Activated CD4-positive, alpha-beta T cell treated with anti-CD3 and anti-CD28 coated beads, Interleukin-2, amount 50 U/mL, for 4 hours (primary cell): ENCODE measurements around the gene PIGO.

Experiments
- DNase-seq, 2 experiments: peaks; one replicate each; pipeline ENCODE4 v3.0.0-alpha.2; 2020

Gene PIGO

DNA sequence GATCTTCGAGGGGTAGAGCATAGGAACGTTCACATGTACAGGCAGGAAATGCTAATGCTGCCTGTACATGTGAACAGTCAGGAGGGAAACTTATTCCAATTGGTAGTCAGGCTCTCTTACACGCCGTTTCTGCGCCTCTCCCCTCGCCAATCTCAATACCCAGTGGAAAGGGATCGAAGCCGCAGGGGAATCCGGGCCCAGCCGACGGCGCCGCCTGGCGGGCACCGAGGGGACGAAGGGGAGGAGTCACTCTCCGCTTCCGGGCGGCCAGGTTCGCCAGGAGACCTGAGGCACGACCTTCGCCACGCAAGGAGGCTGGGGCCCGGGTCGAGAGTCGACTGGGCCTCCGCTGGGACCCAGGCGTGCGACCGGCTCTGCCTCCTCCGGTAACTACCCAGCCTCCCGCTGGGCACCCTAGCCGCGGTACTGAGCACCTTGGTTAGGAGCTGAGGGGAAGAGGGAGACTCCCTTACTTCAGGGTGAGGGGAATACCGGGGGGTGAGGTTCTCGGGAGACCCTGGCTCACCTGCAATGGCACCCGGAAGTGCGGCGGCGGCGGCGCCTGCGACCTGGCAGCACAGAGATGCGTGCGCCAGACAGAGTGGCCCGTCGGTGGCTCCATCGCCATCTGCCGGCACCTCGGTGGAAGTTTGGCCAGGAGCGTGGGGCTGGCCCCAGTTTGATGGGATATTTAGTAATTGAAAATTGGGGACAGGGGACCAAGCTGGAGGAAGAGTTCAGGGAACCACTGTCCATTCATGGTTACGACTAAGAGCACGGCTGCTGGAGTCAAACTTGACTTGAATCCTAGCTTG, at the start of gene PIGO:
TSS of gene PIGO (minus strand) at position 557 of the 815 bp plus-strand sequence. CDS start 1,026 bp downstream, outside the sequence.
- peak; percentile 87 to 88 for DNase-seq

DNA sequence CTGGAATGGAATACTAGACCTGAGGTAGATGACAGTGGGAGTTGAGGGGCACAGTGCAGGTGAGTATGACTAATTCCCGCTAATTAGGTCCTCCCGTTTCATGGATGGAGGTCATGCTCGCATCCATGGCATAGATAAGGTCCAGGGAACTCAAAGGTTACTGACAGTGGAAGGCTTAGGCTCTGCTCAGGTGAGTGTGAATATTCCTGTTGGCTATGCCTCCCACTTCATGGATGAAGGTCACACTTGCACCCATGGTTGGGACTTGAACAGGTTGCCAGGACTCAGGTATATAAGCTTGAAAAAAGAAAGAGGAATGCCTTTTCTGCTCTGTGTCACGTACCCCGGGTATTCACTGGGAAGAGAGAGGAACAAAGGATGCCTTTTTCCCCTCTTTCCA, 45.6 kb upstream of the PIGO start:
- DNase-seq: no peak

DNA sequence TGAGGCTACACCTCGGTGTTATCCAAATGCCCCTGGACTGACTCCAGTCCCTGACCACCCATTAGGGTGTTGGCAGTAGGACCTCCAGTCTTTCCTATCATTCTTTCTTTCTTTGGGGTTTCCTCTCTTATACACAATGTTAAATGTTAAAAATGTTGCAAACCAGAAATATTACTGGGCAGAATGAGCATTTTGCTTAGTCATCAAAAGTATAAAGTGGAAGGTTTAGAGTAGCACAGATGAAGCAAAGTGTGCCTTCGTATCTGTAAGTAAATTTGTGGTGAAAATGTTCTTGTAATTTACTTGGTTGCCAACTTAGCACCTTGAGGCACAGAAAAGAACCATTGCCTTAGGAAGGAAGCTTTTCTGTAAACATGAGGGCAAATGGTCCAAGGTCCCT, 43.7 kb upstream of the PIGO start:
- no peak for DNase-seq

DNA sequence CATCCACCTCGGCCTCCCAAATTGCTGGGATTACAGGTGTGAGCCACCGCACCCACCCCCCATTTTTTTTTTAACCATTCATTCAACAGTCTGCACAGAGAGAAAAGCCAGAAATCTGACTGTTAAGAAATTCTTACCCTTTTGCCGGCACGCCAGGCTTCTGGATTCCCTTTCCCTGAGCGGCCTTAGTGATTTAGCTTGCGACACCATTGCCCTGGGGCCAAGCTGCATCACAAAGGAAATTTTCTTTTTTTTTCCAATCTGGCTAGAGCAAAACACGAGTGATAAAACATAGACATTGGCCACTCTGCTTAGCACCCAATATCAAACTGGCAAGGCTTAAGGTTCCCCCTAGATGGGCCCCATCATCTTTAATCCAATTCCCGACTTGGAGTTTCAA, 40.5 kb upstream of the PIGO start:
- no peak for DNase-seq

DNA sequence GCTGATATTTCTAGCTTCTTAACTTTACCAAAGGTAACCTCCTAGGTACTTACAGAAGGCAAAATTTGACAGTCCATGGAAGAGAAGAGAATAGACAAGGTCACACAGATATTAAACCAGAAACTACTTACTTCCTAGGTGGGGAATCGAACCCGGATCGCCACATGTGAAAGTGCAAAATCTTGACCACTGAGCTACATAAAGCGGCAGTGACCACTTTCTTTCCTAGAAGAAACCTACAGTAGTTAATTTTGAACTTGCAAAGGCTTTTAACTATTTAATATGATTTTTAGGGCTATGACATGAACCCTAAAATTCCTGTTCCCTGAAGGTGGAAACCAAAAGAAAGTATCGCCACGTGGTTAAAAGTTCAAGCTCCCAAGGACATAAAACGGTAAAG, 39.6 kb upstream of the PIGO start:
- no peak for DNase-seq

DNA sequence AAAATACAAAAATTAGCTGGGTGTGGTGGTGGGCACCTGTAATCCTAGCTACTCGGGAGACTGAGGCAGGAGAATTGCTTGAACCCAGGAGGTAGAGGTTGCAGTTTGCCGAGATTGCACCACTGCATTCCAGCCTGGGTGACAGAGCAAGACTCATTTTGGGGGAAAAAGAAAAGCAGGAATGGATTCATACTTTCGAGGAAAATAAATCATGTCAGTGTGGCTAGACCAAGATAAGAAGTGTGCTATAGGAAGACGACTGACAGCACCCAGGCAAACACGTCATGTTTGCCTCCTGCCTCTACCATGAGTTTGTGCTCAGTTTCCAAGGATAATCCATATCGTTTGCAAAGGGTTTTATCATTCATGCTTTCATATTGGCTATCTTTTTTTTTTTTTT, 38.5 kb upstream of the PIGO start:
- no peak for DNase-seq

DNA sequence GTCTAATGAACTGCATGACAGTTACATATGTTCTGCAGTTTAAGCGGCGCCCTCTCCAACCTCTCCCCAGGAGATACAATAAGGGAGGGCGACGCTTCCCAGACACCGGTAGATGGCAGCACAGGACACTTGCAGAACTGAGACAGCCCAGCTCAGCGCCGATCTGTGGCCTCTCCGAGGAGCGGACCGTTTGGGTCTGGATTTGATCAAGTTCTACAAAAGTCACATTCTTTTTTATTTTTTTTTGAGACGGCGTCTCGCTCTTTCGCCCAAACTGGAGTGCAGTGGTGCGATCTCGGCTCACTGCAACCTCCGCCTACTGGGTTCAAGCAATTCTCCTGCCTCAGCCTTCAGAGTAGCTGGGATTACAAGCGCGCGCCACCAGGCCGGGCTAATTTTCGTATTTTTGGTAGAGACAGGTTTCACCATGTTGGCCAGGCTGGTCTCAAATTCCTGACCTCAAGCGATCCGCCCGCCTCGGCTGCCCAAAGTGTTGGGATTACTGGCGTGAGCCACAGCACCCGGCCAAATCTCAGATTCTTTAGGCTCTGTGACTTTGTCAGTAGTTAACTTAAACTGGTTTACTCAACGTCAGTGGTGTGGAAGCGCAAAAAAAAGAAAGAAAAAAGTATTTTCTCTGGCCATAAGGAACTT, 20.6 kb upstream of the PIGO start:
- peak; percentile 83 for DNase-seq

DNA sequence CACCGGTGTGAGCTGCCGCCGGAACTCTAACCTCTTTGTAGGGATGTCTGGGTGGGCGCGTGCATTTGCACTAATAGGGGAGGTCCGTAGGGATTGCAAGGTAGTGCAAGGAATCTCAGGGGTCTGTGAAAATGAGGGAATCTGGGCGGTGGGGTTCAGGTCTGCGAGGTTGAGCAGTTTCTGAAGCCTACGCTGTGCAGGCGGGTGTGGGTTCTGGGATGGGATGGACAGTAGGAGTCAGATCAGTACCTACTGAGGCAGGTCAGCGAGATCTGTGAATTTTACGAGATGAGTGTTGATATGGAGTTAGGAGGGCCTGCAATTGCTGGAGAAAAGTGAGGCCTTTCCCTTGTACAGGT, 20.1 kb upstream of the PIGO start:
- DNase-seq: no peak

DNA sequence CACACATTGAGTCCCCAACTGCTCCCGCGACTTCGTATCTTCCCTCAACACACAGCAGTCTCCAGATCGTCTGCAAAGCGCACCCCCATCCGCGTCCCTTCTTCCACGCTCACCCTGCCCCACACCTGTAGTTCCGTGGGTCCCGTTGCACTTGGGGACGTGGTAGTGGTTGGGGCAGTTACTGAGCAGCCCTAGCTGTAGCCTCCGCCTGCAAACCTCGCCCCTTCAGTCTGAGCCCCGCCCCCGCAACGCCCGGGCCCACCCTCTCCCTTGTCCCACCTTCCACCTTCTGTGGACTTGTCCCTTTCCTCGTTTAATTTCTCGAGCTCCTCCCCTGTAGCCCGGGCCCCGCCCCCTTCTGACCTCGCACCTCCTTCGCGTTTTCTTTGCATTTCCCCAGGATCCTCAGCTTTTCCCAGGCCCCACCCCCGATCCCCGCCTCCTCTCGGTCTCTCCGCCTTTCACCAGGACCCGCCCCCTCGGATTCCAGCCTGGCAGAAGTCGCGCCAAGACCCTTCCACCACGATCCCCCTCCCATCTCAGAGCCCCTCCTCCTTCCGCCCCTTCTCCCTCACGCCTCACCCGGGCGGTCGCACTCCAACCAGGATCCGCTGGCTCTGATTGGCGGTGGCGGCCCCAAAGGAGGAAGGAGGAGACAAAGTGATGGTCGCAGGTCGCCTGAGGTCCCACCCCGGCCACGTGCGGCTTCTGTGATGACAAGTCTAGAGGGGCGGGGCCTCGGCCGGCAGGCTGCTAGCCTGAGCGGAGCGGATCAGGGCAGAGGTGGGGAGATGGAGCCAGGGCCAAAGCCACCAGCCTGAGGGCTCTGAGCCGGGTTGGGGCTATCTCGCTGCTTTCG, 19.5 kb upstream of the PIGO start, which contains the start of gene ATOSB:
TSS of gene ATOSB (minus strand) at position 183 of the 859 bp plus-strand sequence. CDS start 7,588 bp downstream, outside the sequence.
- peak; percentile 88 to 89 for DNase-seq

DNA sequence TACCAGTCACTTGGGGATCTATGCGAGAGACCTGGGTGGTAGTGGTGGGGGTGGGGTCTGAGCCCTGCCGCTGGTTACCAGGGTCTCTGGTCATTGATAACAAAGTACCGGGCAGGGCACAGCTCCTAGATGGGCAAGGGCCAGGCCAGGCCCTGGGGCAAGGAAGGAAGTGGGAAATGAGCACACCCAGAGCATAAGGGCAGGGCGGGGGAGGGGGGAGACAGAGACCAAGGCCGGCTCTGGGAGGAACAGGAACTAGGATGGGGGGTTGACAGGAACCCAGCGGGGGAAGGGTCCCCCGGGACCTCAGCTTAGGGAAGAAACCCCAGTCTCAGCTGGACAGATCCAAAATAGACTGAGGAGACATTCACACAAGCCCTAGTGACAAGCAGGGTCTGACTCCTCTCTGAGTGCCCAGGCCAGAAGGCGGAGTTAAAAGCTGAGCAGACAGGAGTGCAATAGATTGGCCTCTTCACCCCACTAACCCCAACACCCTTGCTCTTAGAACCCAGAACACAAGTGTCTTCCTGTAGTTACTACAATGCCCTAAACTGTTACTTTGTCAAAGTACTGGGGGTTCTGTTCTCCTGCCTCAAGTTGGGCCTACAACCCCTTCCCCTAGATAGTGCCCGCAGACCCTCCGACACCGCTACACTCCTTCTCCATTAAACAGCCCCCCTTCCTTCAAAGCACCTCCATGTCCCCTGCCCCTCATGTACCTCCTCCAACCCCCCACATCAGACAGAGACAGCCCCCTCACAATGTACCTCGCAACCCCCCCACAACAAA, 18.6 kb upstream of the PIGO start:
- DNase-seq: no peak

DNA sequence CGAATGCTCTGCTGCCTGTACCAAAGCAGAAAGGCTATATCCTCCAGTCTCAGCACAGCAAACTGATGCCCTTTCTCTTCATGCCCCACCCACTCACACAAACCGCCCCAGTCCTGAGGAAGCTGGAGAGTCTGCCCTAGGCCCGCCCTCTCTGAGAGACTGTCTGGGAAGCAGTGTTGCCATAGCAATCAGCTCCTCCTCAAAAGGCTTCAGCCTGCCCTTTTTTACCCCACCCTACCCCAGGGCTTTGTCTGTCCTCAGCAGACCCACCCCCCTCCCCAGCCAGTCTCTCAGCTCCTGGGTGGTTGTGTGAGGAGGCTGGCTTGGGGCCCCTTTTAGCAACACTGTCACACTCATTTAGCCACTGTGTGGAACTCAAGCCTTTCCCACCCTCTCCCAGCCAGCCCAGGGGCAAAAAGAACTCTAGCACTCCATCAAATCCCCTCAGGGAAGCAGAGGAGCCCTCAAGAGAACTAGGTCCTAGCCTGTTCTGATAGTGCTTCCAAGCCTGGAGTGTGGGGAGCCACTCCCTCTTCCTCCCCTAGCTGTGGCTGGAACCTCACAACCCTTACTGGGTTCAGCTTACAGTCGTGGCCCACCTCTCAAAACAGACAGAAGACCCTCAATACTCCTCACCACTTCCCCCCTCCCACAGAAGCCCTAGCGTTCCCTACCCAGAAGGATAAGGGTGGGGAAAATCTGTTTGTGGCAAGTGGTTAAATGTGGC, 17.9 kb upstream of the PIGO start:
- DNase-seq: peak; percentile 55 to 61

DNA sequence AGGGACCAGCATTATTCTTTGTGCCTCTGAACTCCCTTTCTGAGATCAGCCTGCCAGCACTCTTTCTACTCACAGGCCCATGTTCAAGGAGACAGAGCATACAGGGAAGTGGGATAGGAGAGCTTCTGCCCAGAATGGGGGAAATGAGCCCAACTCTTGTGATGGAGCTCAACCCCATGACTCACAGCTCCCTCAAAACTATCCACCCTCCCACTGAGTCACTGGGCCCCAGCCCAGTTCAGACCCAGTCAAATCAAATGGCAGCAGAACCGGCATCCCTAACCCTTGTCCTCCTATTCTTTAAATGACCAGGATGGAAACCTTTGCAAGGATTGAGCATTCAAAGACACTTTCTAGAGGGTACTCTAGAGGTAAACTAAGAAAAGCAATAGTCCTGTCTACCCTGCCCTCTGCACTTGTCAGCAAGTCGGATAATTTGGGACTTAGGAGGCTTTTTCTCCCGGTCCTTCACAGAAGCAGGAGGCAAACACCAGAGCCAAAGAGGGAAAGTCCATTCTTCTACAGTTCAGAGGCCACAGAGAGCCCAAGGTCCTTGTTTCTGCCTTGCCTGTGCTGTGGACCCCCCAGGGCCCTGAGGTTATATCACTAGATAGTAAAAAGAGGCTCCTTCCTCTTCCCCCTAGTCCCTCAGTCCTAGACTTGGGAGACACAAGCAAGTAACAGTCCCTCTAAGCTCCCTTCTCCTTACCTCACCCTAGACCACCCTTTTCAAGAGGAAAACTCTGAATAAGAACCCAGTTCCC, 16.0 kb upstream of the PIGO start:
- DNase-seq: peak in 1 of 2 experiments; percentile 20

DNA sequence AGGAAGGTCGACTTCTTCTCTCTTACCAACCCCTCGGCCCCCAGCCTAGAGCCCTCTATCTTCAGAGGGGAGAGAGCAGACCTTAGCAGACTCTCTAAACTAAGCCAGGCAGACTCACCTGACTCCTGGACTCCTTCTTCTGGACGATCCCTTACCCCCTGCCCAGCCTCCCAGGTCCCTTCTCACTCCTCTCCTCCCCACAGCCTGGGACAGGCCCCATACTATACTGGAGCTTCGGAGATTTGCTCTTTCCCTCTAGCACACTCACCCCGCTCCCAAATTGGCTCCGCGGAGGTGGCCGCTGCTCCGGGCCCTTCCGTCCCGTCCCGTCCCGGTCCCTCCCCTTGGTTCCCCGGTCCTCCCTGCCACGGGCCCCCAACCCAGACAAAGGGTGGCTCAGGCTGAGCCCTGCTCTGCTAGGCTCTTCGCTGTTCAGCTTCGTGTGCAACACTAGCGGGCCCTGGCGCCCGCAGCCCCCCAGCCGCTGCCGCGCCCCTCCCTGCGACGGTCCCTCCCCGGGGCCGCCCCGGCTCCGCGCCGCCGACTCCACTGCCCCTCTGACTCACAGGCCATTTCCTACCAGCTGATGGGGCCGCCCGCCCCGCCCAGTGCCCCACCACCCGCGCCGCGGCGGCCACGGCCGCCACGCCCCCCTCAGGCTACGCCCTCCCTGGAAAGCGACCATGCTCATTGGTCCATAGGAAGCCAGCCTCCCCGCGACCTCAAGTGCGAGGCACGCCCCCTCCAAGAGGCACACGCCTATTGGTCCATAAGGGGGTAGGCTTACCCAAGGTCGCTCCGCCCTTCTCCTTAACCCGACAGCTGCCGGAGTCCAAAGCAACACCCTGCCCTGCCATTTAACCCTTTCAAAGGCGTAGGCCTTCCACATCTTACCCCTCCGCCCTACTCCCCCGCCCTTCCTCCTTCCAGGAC, 14.9 kb upstream of the PIGO start:
- peak; percentile 95 for DNase-seq

DNA sequence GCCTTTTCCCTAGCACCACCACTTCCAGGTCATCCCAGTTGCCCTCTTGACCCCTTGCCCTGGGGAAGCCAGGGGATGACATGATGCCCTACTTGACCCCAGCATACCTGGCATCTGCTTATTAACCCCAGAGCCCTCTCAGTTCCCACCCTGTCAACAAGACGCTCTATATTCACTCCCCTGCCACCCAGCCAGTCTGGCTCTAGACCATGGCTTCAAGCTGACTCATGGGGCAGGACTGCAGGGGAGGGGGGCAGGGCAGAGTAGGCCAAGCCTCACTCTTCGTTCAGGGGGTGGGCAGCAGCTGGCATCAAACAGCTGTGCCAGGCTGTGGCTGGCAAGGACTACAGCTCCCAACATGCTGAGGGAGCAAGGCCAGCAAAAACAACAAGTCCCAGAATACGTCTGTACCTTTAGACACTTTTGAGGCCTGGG, 14.0 kb upstream of the PIGO start:
- DNase-seq: no peak

DNA sequence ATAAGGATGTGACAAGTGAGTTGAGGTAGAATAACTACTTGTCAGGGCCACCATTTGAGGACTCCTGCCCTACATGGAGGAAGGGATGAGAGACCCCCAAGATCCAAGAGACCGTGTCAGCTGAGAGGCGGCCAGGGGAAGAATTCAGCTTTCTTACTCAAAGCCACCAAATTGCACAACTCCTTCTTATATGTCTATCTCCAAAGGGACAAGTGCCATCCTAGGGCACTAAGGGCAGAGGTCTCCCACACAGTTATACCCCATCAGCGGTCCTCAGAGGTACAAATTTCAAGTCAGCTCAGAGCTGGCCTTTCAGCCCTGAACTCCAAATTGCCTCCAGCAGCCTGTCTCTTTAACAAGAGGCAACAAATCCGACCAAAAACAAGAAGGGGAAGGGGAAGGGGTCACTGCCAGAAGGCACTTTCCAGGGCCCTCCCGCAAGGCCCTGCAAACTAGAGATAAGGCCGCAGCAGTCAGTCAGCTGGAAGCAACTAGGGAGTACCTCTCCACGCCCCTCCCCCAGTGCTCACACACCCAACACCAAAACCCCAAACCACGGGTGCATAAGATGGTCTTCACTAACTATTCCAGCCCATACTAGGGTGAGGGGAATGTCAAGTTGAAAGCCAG, 12.7 kb upstream of the PIGO start:
- no peak for DNase-seq

DNA sequence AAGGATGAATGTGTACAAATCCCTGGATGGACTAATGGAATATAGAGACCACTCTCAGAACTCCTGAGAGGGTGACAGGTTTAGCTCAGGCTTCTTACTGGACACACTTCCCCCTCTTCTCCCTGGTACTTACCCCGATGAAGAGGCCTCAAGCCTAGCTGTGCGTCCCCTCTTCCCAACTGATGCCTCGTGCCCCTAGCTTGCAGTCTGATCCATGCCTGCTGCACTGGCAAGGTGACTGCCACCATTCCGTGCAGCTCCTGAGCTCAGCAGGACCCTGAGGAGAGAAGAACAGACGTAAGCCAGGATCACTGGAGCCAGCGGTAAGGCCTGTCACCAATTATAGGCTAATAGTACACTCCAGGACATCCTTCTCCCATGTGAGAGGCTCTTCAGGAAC, 12.1 kb upstream of the PIGO start:
- DNase-seq: no peak

DNA sequence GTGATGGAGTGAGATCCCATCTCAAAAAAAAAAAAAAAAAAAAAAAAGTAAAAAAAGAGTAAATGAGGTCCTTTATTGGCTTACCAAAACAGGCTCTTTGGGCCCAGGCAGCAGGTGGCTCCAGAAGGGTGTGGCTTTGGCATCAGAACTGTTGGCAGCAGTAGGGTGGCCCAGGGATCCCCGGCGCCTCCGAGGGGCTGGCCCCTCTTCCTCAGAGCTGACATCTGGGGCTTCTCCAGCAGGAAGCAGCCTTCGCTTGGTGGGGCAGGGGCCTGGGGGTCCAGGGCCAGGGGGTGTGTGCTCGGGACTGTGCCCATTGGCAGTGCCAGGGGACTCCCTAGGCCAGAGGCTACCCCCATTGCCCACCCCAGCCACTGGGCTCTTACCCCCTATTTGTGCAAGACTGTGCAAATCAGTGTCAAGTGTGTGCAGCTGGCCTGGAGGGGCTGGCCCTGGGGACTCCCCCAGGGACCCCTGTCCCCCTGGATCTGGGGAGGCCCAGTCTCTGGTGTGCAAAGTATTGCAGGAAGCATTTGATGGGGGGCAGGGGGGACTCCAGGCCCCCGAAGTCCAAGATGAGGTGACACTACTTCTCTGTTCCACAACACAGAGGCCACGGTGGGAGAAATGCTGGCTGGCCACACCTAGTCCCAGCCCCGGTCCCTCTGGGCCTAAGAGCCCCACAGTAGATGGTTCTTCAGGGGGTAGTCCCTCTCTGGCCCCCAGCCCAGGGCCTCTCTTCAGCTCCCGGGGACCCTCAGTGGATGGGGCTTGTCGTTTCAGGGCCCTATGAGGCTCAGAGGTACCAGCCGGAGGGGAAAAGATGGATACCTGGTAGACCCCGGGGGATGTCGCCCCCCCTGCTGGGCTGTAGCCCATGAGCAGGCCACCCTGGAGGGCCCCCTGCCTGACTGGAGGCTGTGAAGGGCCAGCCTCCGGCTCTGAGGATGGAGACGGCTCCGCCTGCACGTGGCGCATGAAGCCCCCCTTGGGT, 11.2 kb upstream of the PIGO start:
- no peak for DNase-seq

DNA sequence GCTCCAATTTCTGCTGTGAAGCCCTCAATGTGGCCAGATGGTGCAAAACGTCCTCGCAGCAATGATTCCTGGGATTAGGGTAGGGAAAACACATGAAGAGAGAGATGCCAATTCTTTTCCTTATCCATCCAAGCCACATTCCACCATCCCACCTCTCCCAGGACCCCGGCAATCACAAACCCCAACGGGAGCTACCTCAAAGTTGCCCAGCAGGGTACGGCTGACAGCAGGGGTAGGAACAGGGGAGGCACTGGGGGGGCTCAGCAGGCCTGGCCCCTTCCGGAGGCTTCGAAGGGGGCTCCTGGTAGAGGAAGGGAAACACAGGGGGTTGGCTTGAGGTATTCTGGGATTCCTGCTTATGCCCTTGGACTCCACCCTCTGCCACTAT, 9.9 kb upstream of the PIGO start:
- no peak for DNase-seq
